ENCODE measurements around the gene LHCGR. TPM values are rescaled to one million over a fixed set of nuclear protein-coding genes. Genes with fewer than 3 reads are reported as not detected.

LHCGR gene
- total RNA-seq, 2 experiments from 2014 or later, result not detected

DNA sequence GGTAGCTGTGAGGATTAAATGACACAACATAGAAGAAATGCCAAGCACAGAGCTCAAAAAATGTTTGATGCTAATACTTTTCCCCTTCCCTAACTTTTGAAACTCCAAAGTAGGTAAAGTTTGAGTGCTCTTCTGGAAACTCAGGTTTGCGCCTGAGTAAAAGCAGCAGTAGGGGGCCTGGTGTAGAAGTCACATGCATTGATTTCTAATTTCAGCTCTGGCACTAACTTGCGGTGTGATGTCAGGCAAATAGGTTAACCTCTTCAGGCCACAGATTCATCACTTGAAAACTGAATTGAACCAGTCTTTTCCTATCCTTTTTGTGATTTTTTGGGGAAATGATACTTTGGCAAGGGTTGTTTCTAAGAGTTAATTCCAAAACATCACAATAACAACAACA lies 27.2 kb downstream of the LHCGR start:
- no peaks in the 10 kb centered on the region for H3K9me3 Mint-ChIP-seq

DNA sequence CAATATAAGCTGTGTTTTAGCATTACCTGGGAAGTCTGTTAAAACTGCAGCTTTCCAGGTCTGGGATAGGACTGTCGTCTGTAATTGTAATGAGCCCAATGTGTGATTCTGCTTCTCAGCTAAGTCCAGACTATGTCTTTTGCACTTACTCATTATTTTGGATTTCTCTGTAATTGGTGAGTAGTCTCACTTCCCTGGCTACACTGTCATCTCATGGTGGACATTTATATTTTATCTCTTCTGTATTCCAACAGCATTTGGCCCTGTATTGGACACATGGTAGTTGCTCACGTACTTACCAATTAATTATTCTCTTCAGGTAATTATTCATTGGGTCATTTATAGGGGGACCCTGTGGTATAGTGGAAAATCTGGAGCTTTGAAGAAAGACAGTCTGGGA lies 28.0 kb downstream of the LHCGR start:
- no peak overlapping the region for H3K4me3 Mint-ChIP-seq
- ATAC-seq (ENCODE audit: low read depth) (no peak), DNase-seq (no peak)
- no peaks in the 10 kb centered on the region for H3K27me3 Mint-ChIP-seq
- H3K9me3 Mint-ChIP-seq, result no peaks in the 10 kb centered on the region
- POLR2A ChIA-PET, result no interaction called here
- H3K36me3 Mint-ChIP-seq, result no peaks in the 10 kb centered on the region
- H3K27ac Mint-ChIP-seq, result no peak overlapping the region
- H3K4me1 Mint-ChIP-seq, result no peaks in the 10 kb centered on the region

More for the DNA sequence above, 27.2 kb downstream of the LHCGR start:
- POLR2A ChIA-PET, result no interaction called here
- ATAC-seq (ENCODE audit: low read depth), result no peak
- H3K4me3 Mint-ChIP-seq, result no peak overlapping the region
- DNase-seq, result no peak
- H3K27me3 Mint-ChIP-seq, result no peaks in the 10 kb centered on the region
- H3K27ac Mint-ChIP-seq, result no peak overlapping the region
- H3K4me1 Mint-ChIP-seq, result no peaks in the 10 kb centered on the region
- H3K36me3 Mint-ChIP-seq, result no peaks in the 10 kb centered on the region

DNA sequence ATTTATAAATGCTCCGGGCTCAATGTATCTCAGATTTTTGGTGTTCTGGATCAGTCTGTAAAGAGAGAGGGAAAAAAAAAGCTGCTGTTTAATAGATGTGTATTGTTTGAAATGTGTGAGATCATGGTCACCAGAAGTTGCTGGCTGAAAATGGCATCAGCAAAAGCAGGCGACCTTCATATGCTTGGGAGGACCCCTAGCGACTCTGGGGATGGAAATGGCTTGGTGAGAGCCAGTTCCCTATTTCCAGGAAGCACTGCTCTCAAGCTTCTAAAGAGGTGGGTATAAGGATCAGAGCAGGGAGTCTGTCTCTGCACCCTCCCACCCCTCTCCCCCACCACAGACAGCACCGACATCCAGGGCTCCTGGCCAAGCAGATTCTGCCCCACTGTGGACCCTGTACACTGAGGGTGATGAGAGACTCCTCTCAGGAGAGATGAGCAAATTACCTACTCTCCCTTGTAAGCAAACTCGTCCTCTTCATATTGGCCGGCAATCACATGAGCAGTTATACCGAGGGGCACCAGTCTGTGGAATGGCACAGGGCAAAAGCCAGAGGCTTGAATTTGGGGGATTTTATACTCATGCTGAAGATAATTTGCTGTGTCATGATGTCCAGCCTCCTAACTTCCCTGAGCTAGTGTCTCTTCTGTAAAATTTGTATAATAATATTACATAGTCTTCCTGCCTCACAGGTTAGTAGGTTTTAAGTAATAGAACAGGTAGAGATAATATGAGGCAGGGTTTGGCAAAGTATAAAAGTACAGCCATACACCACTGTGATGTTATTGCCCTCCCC lies 29.6 kb downstream of the LHCGR start:
- ATAC-seq (ENCODE audit: low read depth), result no peak
- DNase-seq, result no peak
- Mint-ChIP-seq H3K9me3 (no peaks in the 10 kb centered on the region), H3K4me3 (no peak overlapping the region), H3K27ac (no peak overlapping the region), H3K4me1 (no peaks in the 10 kb centered on the region), H3K27me3 (no peaks in the 10 kb centered on the region), H3K36me3 (no peaks in the 10 kb centered on the region)
- POLR2A ChIA-PET, result no interaction called here

DNA sequence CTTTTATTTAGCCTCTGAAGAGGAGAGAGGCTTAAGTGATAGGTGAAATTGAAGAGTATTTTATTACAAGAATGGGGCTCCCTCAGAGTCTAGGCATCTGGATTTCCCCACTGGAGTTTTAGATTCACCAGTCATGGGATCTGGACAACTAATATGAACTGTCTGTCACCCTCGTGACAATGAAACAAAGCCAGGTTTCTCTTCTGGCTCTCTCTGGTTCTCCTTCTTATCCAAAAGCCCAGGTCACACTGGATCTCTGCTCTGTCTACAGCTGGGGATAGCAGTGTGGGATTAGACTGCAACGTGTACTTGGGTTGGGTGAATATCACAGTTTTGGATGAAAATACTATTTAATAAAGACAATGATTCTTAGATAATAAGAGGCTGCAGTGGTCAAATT lies 31.2 kb downstream of the LHCGR start:
- no peaks in the 10 kb centered on the region for H3K4me1 Mint-ChIP-seq
- ATAC-seq (ENCODE audit: low read depth) (no peak), DNase-seq (no peak)
- H3K27me3 Mint-ChIP-seq, result no peaks in the 10 kb centered on the region
- H3K36me3 Mint-ChIP-seq, result no peaks in the 10 kb centered on the region
- POLR2A ChIA-PET, result no interaction called here
- no peak overlapping the region for H3K4me3 Mint-ChIP-seq
- H3K9me3 Mint-ChIP-seq, result no peaks in the 10 kb centered on the region
- no peak overlapping the region for H3K27ac Mint-ChIP-seq

DNA sequence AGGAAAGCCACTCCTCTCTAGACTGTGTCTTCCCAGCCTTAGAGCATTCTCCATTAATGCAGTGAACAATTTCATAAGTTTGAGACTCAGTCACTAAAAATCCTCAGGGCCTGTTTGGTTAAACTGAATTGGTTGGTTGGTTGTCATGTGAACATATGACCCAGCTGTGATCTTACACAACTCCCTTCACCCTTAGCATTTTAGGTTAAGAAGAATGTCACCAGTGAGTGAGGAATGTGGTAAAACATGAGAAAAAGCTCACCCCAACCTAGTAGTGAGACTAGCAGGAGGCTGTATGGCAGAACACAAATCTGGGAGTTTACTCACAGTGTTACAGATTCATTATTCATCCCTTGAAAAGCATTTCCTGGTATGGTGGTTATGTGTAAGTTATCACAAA lies 32.4 kb downstream of the LHCGR start:
- POLR2A ChIA-PET, result no interaction called here

DNA sequence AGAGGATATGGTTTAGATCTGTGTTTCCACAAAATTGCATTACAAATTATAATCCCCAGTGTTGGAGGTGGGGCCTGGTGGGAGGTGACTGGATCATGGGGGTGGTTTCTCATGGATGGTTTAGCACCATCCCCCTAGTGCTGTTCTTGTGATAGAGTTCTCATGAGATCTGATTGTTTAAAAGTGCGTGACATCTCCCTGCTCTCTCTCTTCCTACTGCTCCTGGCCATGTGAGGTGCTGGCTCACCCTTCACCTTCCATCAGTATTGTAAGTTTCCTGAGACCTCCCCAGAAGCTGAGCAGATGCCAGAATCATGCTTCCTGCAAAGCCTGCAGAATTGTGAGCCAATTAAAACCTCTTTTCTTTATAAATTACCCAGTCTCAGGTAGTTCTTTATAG lies 33.1 kb downstream of the LHCGR start:
- Mint-ChIP-seq H3K36me3 (no peaks in the 10 kb centered on the region), H3K27me3 (no peaks in the 10 kb centered on the region), H3K4me1 (no peaks in the 10 kb centered on the region), H3K9me3 (no peaks in the 10 kb centered on the region), H3K4me3 (no peak overlapping the region), H3K27ac (no peak overlapping the region)
- ATAC-seq (ENCODE audit: low read depth) (no peak), DNase-seq (no peak)
- POLR2A ChIA-PET, result no interaction called here

More for the DNA sequence above, 32.4 kb downstream of the LHCGR start:
- DNase-seq (no peak), ATAC-seq (ENCODE audit: low read depth) (no peak)
- Mint-ChIP-seq H3K27me3 (no peaks in the 10 kb centered on the region), H3K36me3 (no peaks in the 10 kb centered on the region), H3K4me1 (no peaks in the 10 kb centered on the region), H3K9me3 (no peaks in the 10 kb centered on the region), H3K27ac (no peak overlapping the region), H3K4me3 (no peak overlapping the region)

DNA sequence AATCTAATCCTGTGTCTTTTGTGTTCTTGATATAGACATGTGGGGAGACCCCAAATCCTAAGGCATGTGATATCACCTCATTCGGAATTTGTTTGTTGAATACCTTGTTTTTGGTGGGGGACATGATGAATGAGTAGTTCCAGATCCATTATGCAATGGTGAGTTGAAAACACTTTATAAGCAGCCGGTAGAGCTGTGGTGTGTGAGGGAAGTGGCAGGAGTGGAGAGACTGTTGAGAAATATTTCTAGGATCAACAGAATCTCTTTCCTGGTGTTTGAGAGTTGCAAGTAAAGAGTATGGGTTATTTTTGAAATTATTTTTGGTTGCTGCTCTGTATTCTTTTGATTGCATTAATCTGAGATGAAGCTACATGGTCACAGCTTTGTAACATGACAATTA lies 34.4 kb downstream of the LHCGR start:
- Mint-ChIP-seq H3K4me1 (no peaks in the 10 kb centered on the region), H3K36me3 (no peaks in the 10 kb centered on the region), H3K27ac (no peak overlapping the region), H3K27me3 (no peaks in the 10 kb centered on the region), H3K4me3 (no peak overlapping the region), H3K9me3 (no peaks in the 10 kb centered on the region)
- POLR2A ChIA-PET, result no interaction called here
- ATAC-seq (ENCODE audit: low read depth), result no peak
- DNase-seq, result no peak

DNA sequence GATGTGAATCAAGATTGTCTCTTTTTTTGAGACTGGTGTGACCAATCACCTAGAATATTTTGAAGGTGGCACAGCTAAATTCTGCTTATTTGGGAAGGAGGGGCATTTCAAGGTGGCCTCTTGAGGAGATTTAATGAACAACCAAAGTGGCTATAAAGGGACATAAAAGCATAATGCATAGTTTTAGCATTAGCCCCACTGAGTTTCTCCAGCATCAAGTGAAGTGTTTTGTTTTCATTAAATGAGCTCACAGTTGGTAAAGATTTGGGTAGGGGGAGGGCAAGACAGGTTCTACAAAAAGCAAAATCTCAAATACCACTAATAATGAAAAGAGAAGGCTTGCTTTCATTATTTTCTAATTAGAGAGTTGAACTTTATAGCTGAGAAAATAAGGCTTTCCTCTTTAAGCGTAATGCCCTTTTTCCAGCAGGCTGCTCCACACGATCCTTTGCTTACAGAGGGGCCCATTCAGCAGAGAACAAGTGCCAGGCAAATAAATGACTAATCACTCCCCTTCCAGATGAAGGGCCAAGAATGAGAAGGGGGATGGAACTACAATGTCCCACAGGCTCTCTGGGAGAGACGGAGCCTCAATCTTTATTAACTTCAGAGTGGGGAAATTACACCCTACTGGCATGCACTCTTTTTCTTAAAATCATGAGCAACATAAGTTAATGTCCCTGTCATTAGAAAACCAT lies 35.9 kb downstream of the LHCGR start:
- H3K27me3 Mint-ChIP-seq, result no peaks in the 10 kb centered on the region
- no peaks in the 10 kb centered on the region for H3K4me1 Mint-ChIP-seq
- DNase-seq (no peak), ATAC-seq (ENCODE audit: low read depth) (no peak)
- no peak overlapping the region for H3K27ac Mint-ChIP-seq
- H3K4me3 Mint-ChIP-seq, result no peak overlapping the region
- no peaks in the 10 kb centered on the region for H3K9me3 Mint-ChIP-seq
- no peaks in the 10 kb centered on the region for H3K36me3 Mint-ChIP-seq
- POLR2A ChIA-PET, result no interaction called here

DNA sequence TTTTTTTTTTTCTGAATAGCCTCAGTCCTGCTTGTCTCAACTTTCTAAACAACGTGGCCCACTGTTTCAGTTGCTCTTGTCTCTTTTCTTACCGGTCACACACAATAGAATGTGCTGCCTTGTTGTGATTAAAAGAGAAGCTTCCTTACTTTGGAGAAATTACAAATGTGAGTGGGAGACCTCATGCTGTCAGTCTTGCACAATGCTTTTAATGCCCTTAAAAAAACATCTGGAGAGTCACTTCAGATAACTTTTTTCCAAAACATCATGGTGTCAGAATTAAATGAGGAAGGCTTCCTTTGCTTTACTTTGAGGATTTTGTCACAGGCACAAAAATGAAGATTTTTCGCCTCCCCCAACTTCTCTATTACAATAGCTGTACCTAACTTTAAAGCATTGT lies 37.7 kb downstream of the LHCGR start:
- H3K27ac Mint-ChIP-seq, result no peak overlapping the region
- no peaks in the 10 kb centered on the region for H3K4me1 Mint-ChIP-seq
- POLR2A ChIA-PET, result no interaction called here
- DNase-seq, result no peak
- ATAC-seq (ENCODE audit: low read depth), result no peak
- no peaks in the 10 kb centered on the region for H3K36me3 Mint-ChIP-seq
- no peak overlapping the region for H3K4me3 Mint-ChIP-seq
- peaks cover 1% of the 10 kb centered on the region for H3K27me3 Mint-ChIP-seq
- no peaks in the 10 kb centered on the region for H3K9me3 Mint-ChIP-seq

DNA sequence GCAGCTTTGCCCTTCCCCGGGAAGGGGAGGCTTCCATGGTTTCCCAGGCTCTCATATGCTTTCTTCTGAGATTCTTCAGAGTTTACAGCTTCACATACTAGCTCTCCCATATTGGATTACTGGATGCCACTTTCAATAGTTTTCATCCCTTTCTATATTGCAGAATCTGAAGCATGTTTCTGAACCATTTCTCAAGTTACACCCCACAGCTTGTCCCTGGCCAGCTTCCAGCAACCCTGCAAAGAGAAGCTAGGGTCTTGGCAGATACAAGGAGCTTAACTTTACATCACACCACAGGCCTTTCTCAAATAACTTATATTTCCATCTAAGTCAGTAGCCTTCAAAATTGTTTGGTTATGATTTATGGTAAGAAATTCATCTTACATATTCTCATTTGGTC lies 39.6 kb downstream of the LHCGR start:
- no peaks in the 10 kb centered on the region for H3K36me3 Mint-ChIP-seq
- no peak overlapping the region for H3K27ac Mint-ChIP-seq
- no peaks in the 10 kb centered on the region for H3K9me3 Mint-ChIP-seq
- ATAC-seq (ENCODE audit: low read depth), result no peak
- DNase-seq, result no peak
- POLR2A ChIA-PET, result no interaction called here
- peaks cover 3% of the 10 kb centered on the region for H3K27me3 Mint-ChIP-seq
- H3K4me1 Mint-ChIP-seq, result no peaks in the 10 kb centered on the region
- no peak overlapping the region for H3K4me3 Mint-ChIP-seq

DNA sequence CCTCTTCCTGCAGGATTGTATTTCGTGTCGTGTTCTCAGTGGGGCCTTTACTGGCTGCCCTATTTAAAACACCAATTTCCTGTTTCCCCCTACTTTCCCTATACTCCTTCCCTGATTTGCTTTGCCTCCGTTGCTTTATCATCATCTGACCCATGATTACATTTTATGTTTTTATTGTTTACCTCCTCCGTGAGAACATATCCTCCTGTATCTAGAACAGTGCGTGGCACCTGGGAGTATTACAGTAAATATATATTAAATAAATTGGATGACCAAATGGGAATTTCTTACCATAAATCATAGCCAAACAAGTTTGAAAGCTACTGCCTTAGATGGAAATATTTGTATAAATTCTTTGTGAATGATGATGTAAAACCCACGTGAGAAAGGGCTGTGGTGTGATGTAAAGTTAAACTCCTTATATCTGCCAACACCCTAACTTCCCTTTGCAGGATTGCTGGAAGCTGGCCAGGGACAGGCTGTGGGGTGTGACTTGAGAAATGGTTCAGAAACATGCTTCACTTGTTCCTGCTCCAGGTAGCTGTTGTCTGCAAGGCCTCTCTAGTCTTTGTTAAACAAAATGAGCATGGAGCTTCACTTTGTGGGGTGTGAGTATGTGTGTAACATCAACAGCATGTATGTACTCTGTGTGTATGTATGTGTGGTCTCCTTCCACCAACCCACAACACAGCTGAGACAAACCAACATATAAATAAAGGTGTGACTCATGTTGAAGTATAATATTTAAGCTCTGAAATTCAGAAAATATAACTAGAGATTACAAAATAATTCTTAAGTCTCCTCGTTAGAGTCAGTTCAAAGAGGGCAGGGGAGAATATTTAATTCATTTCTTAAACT lies 40.3 kb downstream of the LHCGR start:
- Mint-ChIP-seq H3K27ac (no peak overlapping the region), H3K27me3 (peaks cover 6% of the 10 kb centered on the region), H3K4me1 (no peaks in the 10 kb centered on the region), H3K9me3 (no peaks in the 10 kb centered on the region), H3K4me3 (no peak overlapping the region), H3K36me3 (no peaks in the 10 kb centered on the region)
- POLR2A ChIA-PET, result no interaction called here
- no peak for ATAC-seq (ENCODE audit: low read depth)
- no peak for DNase-seq

DNA sequence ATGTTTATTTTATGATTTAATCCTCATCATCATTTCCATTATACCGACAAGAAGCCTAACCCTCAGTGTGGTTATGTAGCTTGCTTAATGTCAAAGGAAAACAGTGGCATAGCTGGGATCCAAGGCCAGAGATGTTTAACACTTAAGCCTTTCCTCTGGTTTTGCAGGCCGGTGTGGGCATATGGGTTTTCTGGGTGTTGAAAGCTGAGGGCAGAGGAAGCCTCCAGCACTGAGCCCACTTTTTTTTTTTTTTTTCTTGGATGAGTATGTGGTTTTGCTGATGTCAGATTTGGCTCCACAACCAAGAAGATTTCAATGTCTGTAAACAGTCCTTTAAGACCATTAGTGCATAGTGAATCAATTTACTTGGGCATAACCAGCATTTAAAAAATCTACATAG lies 41.3 kb downstream of the LHCGR start:
- Mint-ChIP-seq H3K4me3 (no peak overlapping the region), H3K27ac (no peak overlapping the region), H3K4me1 (no peaks in the 10 kb centered on the region), H3K9me3 (no peaks in the 10 kb centered on the region), H3K27me3 (peaks cover 8% of the 10 kb centered on the region), H3K36me3 (no peaks in the 10 kb centered on the region)
- DNase-seq (no peak), ATAC-seq (ENCODE audit: low read depth) (no peak)
- POLR2A ChIA-PET, result no interaction called here

DNA sequence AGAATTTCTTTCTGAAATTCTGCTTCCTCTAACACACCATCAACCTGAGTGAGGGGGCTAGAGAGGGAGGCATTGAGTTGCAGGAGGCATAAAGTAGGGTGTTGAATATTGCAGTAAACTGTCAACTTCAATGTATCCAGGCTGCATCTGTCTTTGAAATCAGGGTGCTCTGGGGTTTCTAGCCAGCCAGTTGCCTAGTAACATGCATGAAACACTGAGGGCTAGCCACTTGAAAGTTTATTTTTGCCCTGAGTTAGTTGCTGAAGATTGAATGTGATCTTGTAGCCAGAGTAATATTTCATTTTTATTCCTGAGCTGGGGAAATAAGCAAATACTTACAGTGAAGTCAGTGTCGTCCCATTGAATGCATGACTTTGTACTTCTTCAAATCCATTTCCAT lies 41.9 kb downstream of the LHCGR start:
- Mint-ChIP-seq H3K36me3 (no peaks in the 10 kb centered on the region), H3K4me3 (no peak overlapping the region), H3K27ac (no peak overlapping the region), H3K9me3 (no peaks in the 10 kb centered on the region), H3K4me1 (no peaks in the 10 kb centered on the region), H3K27me3 (peaks cover 8% of the 10 kb centered on the region)
- no peak for ATAC-seq (ENCODE audit: low read depth)
- DNase-seq, result no peak
- POLR2A ChIA-PET, result no interaction called here

DNA sequence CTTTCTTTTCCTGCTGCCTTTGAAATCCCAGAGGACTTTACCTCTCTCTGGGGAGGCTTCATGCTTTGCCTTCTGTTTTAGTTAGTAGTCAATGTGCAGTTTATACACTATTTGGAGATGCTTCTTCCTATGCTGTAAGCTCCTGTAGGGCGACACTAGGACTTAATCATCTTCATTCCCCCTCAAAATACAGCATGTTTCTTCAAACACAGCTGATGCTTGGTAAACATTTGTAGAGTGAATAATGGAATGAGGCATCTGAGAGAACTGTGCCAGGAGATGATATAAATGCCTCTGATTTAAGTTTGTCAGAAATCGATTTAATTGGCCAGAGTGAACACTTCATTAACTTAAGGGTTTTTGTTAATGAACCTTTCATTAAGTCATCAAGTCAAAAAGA lies 43.4 kb downstream of the LHCGR start:
- no peak for ATAC-seq (ENCODE audit: low read depth)
- H3K4me1 Mint-ChIP-seq, result no peaks in the 10 kb centered on the region
- DNase-seq, result no peak
- no peaks in the 10 kb centered on the region for H3K36me3 Mint-ChIP-seq
- POLR2A ChIA-PET, result no interaction called here
- no peak overlapping the region for H3K27ac Mint-ChIP-seq
- no peak overlapping the region for H3K4me3 Mint-ChIP-seq
- no peaks in the 10 kb centered on the region for H3K9me3 Mint-ChIP-seq
- H3K27me3 Mint-ChIP-seq, result peaks cover 8% of the 10 kb centered on the region

All from activated naive CD8-positive, alpha-beta T cell treated with anti-CD3 and anti-CD28 coated beads, Interleukin-2, amount 10 ng/mL, durations not matched to agents 7 days and 5 days (primary cell).